Fibroblast of skin of scalp (primary cell): Measurements from ENCODE around the gene ATP5F1D.

Source experiments
- DNase-seq: peaks from one replicate; pipeline ENCODE4 v3.0.0-alpha.2; 2013

The ATP5F1D gene

GRCh38 chr19:1220976-1221903, 20.3 kb upstream of the ATP5F1D start:
- peak; percentile 30 for DNase-seq

- no peak for DNase-seq
Measured at GRCh38 chr19:1221904-1222255, 19.7 kb upstream of the ATP5F1D start.

GRCh38 chr19:1222394-1222793, 19.2 kb upstream of the ATP5F1D start:
- no peak for DNase-seq

- DNase-seq, result peak; percentile 36
Measured at GRCh38 chr19:1223018-1223855, 18.3 kb upstream of the ATP5F1D start.

GRCh38 chr19:1224047-1224825, 17.3 kb upstream of the ATP5F1D start:
- no peak for DNase-seq

- no peak for DNase-seq
Measured at GRCh38 chr19:1224847-1225246, 16.7 kb upstream of the ATP5F1D start.

GRCh38 chr19:1225440-1226226, 15.9 kb upstream of the ATP5F1D start:
- DNase-seq, result no peak

GRCh38 chr19:1226227-1226518, 15.4 kb upstream of the ATP5F1D start:
- DNase-seq, result no peak

GRCh38 chr19:1226522-1227303, 14.8 kb upstream of the ATP5F1D start:
- no peak for DNase-seq

GRCh38 chr19:1227304-1228054, 14.1 kb upstream of the ATP5F1D start:
- DNase-seq, result no peak

- DNase-seq, result no peak
Measured at GRCh38 chr19:1228161-1228957, 13.2 kb upstream of the ATP5F1D start.

- DNase-seq, result no peak
Measured at GRCh38 chr19:1229056-1229923, 12.3 kb upstream of the ATP5F1D start.

- no peak for DNase-seq
Measured at GRCh38 chr19:1229924-1230782, 11.4 kb upstream of the ATP5F1D start.

- no peak for DNase-seq
Measured at GRCh38 chr19:1230783-1231489, 10.6 kb upstream of the ATP5F1D start.

GRCh38 chr19:1231729-1232637, 9.6 kb upstream of the ATP5F1D start:
- no peak for DNase-seq

GRCh38 chr19:1232652-1233072, 8.9 kb upstream of the ATP5F1D start:
- DNase-seq, result peak; percentile 36
